Panc1 (cell line): ENCODE results near the gene NCOA5. TPM values are rescaled to one million over a fixed set of nuclear protein-coding genes. Genes with fewer than 3 reads are reported as not detected.

Source experiments
- ATAC-seq: fragments of 200-7000 bp; cut with Tn5 transposase; 2 replicates; pipeline ENCODE4 v1.9.1; 2020; ENCODE audit warnings: mild to moderate bottlenecking, moderate library complexity
- BruUV-seq: library from RNA; stranded (reverse); fragments of 400-500 nt; replicated peaks from 2 replicates; lab custom pipeline; 2021; lab: Mats Ljungman, UMichigan
- CTCF ChIA-PET: fragments of 300-600 bp; sonication (Branson Sonifier 250); formaldehyde crosslinking; loops from one replicate; lab custom pipeline; 2022; ENCODE audit warnings: antibody characterized with exemption; lab: Charles Lee
- POLR2A ChIA-PET: fragments of 300-600 bp; sonication (Branson Sonifier 250); formaldehyde crosslinking; loops from one replicate; lab custom pipeline; 2022; ENCODE audit warnings: antibody characterized with exemption; lab: Charles Lee
- DNase-seq: peaks from one replicate; pipeline ENCODE4 v3.0.0-alpha.2; 2010; ENCODE audit warnings: low read depth, low spot score
- H3K27ac ChIP-seq: 2 replicates; pipeline ENCODE4 v1.5.1; 2011; ENCODE audit warnings: mild to moderate bottlenecking, low read length, inconsistent platforms
- H3K27me3 ChIP-seq: fragments of 200-500 bp; sonication (Bioruptor generic); 2 replicates; pipeline ENCODE4 v1.6.0; 2014; ENCODE audit warnings: low read length, inconsistent platforms; ENCODE audit not compliant: control insufficient read depth, insufficient read depth
- H3K36me3 ChIP-seq: fragments of 200-500 bp; sonication (Bioruptor generic); 2 replicates; pipeline ENCODE4 v1.5.1; 2014; ENCODE audit warnings: inconsistent platforms, mild to moderate bottlenecking, low read length, moderate library complexity; ENCODE audit not compliant: control insufficient read depth, insufficient read depth
- H3K4me1 ChIP-seq: 2 replicates; pipeline ENCODE4 v1.5.1; 2011; ENCODE audit warnings: inconsistent platforms, mild to moderate bottlenecking, low read length, moderate library complexity; ENCODE audit not compliant: control insufficient read depth, insufficient read depth
- H3K4me3 ChIP-seq, 2 experiments: 2 replicates each; pipeline ENCODE4 v1.5.1; 2011 to 2012; ENCODE audit warnings: low read depth in 2 of 2, low read length in 2 of 2, mild to moderate bottlenecking in 2 of 2, inconsistent platforms in 1 of 2, moderate library complexity in 1 of 2
- H3K9me3 ChIP-seq: fragments of 200-500 bp; sonication (Bioruptor generic); 2 replicates; pipeline ENCODE4 v1.5.1; 2014; ENCODE audit warnings: low read depth, mild to moderate bottlenecking, inconsistent platforms, low read length, moderate library complexity; ENCODE audit not compliant: control insufficient read depth, insufficient read depth
- POLR2AphosphoS5 ChIP-seq: IDR thresholded peaks from 2 replicates; pipeline ENCODE4 v1.6.1; 2012; ENCODE audit warnings: mild to moderate bottlenecking, low read depth, low read length, moderate library complexity
- SIN3A ChIP-seq: IDR thresholded peaks from 2 replicates; pipeline ENCODE4 v1.6.1; 2012; ENCODE audit warnings: low read depth, mild to moderate bottlenecking, low read length, moderate library complexity, borderline replicate concordance; ENCODE audit not compliant: insufficient read depth
- TCF7L2 ChIP-seq: IDR thresholded peaks from 2 replicates; pipeline ENCODE4 v1.6.1; 2011; ENCODE audit warnings: mild to moderate bottlenecking, low read depth, low read length, inconsistent platforms
- in situ Hi-C: cut with HindIII; loops from 2 replicates; pipeline ENCODE4 v1.10.0; 2016; ENCODE audit warnings: low sequenced_read_pairs, low pct_unique_long_range_greater_than_20kb
- intact Hi-C: fragments of 100-400 bp; cut with micrococcal nuclease; formaldehyde crosslinking; loops from one replicate; pipeline ENCODE4 v1.10.0; 2022; ENCODE audit not compliant: unreplicated experiment
- total RNA-seq: library from RNA; stranded (reverse); gene quantifications from one replicate; pipeline ENCODE4 v1.2.1, GENCODE V29; 2021; ENCODE audit not compliant: unreplicated experiment
- TF ChIP-seq, protein P1 (sequence below): fragments of 450-650 bp; IDR thresholded peaks from 2 replicates; pipeline ENCODE4 v1.5.1; 2017; ENCODE audit warnings: mild to moderate bottlenecking
- TF ChIP-seq, protein P2 (sequence below), 2 experiments: IDR thresholded peaks; 2 replicates each; pipeline ENCODE4 v1.6.1; 2011 to 2012; ENCODE audit warnings: low read depth in 2 of 2, control low read depth in 1 of 2, low read length in 1 of 2, mild to moderate bottlenecking in 1 of 2, moderate library complexity in 1 of 2; ENCODE audit not compliant: insufficient read depth in 1 of 2

NCOA5 gene
- total RNA-seq, 1 experiment from 2014 or later, result 30.6 TPM

- Histone ChIP-seq H3K4me1 (peaks cover 4% of the 10 kb centered on the region; the same call in 1 of the 2 replicates), H3K27me3 (peaks cover 6% of the 10 kb centered on the region; the same call in 1 of the 2 replicates), H3K4me3 (no peak overlapping the region), H3K36me3 (no peaks in the 10 kb centered on the region), H3K9me3 (no peaks in the 10 kb centered on the region), H3K27ac (no peak overlapping the region)
- ATAC-seq (no peak), DNase-seq (no peak)
- no TSS peak for BruUV-seq
- CTCF ChIA-PET, result no interaction called here
- in situ Hi-C loops (no loop called here), intact Hi-C loops (loop anchor here (5.0 kb wide), 1 partner anchor 122 kb away; no protein-coding TSS in a partner anchor)
- TF ChIP-seq POLR2AphosphoS5 (no peak), TCF7L2 (no peak)
- POLR2A ChIA-PET, result no interaction called here
These were observed 40.3 kb upstream of the NCOA5 start for GRCh38 chr20:46129955-46130481.

- Histone ChIP-seq H3K27ac (no peak overlapping the region), H3K9me3 (no peaks in the 10 kb centered on the region), H3K27me3 (peaks cover 6% of the 10 kb centered on the region; the same call in 1 of the 2 replicates), H3K36me3 (0 out of 2 replicates have a peak, but pooled peaks cover 2% of the 10 kb centered on the region), H3K4me3 (no peak overlapping the region), H3K4me1 (peaks cover 4% of the 10 kb centered on the region; the same call in 1 of the 2 replicates)
- TF ChIP-seq SIN3A (no peak), POLR2AphosphoS5 (no peak), TCF7L2 (no peak)
- TF ChIP-seq, protein P1, sequence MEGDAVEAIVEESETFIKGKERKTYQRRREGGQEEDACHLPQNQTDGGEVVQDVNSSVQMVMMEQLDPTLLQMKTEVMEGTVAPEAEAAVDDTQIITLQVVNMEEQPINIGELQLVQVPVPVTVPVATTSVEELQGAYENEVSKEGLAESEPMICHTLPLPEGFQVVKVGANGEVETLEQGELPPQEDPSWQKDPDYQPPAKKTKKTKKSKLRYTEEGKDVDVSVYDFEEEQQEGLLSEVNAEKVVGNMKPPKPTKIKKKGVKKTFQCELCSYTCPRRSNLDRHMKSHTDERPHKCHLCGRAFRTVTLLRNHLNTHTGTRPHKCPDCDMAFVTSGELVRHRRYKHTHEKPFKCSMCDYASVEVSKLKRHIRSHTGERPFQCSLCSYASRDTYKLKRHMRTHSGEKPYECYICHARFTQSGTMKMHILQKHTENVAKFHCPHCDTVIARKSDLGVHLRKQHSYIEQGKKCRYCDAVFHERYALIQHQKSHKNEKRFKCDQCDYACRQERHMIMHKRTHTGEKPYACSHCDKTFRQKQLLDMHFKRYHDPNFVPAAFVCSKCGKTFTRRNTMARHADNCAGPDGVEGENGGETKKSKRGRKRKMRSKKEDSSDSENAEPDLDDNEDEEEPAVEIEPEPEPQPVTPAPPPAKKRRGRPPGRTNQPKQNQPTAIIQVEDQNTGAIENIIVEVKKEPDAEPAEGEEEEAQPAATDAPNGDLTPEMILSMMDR, result peak; percentile 85
- intact Hi-C loops, result no loop called here
- no TSS peak for BruUV-seq
- CTCF ChIA-PET, result interaction anchor here (0.6 to 1.0 kb wide), 8 partner anchors 8 to 310 kb away, joined by 3 to 6 read pairs (median 3); no protein-coding TSS in a partner anchor
- DNase-seq (no peak), ATAC-seq (no peak)
- POLR2A ChIA-PET, result interaction anchor here (0.7 kb wide), 1 partner anchor 29 kb away, joined by 14 read pairs; no protein-coding TSS in a partner anchor
- in situ Hi-C loops, result no loop called here
These were observed 38.8 kb upstream of the NCOA5 start for GRCh38 chr20:46128310-46129151.

GRCh38 chr20:46127396-46128010 lies 37.7 kb upstream of the NCOA5 start:
- Histone ChIP-seq H3K9me3 (no peaks in the 10 kb centered on the region), H3K27ac (no peak overlapping the region), H3K4me3 (no peak overlapping the region), H3K36me3 (0 out of 2 replicates have a peak, but pooled peaks cover 2% of the 10 kb centered on the region), H3K4me1 (peaks cover 4% of the 10 kb centered on the region; the same call in 1 of the 2 replicates), H3K27me3 (peaks cover 6% of the 10 kb centered on the region; the same call in 1 of the 2 replicates)
- ChIA-PET CTCF (interaction anchor here (0.7 kb wide), 1 partner anchor 229 kb away, joined by 6 read pairs; no protein-coding TSS in a partner anchor), POLR2A (interaction anchor here (0.7 kb wide), 1 partner anchor 30 kb away, joined by 14 read pairs; no protein-coding TSS in a partner anchor)
- TF ChIP-seq, protein P1, result no peak
- TF ChIP-seq, protein P2, sequence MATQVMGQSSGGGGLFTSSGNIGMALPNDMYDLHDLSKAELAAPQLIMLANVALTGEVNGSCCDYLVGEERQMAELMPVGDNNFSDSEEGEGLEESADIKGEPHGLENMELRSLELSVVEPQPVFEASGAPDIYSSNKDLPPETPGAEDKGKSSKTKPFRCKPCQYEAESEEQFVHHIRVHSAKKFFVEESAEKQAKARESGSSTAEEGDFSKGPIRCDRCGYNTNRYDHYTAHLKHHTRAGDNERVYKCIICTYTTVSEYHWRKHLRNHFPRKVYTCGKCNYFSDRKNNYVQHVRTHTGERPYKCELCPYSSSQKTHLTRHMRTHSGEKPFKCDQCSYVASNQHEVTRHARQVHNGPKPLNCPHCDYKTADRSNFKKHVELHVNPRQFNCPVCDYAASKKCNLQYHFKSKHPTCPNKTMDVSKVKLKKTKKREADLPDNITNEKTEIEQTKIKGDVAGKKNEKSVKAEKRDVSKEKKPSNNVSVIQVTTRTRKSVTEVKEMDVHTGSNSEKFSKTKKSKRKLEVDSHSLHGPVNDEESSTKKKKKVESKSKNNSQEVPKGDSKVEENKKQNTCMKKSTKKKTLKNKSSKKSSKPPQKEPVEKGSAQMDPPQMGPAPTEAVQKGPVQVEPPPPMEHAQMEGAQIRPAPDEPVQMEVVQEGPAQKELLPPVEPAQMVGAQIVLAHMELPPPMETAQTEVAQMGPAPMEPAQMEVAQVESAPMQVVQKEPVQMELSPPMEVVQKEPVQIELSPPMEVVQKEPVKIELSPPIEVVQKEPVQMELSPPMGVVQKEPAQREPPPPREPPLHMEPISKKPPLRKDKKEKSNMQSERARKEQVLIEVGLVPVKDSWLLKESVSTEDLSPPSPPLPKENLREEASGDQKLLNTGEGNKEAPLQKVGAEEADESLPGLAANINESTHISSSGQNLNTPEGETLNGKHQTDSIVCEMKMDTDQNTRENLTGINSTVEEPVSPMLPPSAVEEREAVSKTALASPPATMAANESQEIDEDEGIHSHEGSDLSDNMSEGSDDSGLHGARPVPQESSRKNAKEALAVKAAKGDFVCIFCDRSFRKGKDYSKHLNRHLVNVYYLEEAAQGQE (IDR thresholded peaks at IDR 0.05; ENCODE audit: insufficient read depth in 1 of 2, low read depth in 2 of 2, low read length in 1 of 2), result no peak
- TF ChIP-seq POLR2AphosphoS5 (no peak), TCF7L2 (no peak), SIN3A (no peak)
- BruUV-seq, result no TSS peak
- DNase-seq (no peak), ATAC-seq (no peak)
- intact Hi-C loops (no loop called here), in situ Hi-C loops (no loop called here)
